Motor neuron (in vitro differentiated cells): ENCODE results near the gene SBNO1. TPM values are rescaled to one million over a fixed set of nuclear protein-coding genes. Genes with fewer than 3 reads are reported as not detected.

Source experiments
- ATAC-seq, 8 experiments: fragments of 200-7000 bp; cut with Tn5 transposase; replicated peaks in 6 of 8; 2 replicates each; pipeline ENCODE4 v1.8.0; 2021; ENCODE audit warnings: mild to moderate bottlenecking in 8 of 8, moderate library complexity in 8 of 8
- H3K27ac ChIP-seq, 2 donors: fragments of 250-450 bp; sonication (Bioruptor Pico); 2 replicates each; pipeline ENCODE4 v1.9.0; 2021; ENCODE audit warnings: antibody characterized with exemption in 2 of 2, mild to moderate bottlenecking in 2 of 2, moderate library complexity in 1 of 2
- H3K4me1 ChIP-seq, 2 donors: fragments of 250-450 bp; sonication (Bioruptor Pico); replicated peaks in 1 of 2; 2 replicates each; pipeline ENCODE4 v1.6.1; 2021; ENCODE audit warnings: antibody characterized with exemption in 2 of 2, mild to moderate bottlenecking in 2 of 2, moderate library complexity in 1 of 2
- H3K4me3 ChIP-seq, 5 donors: fragments of 250-450 bp; sonication (Bioruptor Pico); 2 replicates each; pipeline ENCODE4 v1.9.0; 2021; ENCODE audit warnings: antibody characterized with exemption in 5 of 5, mild to moderate bottlenecking in 5 of 5, moderate library complexity in 4 of 5
- WGBS, 10 experiments: fragments of 450-650 bp; shearing (Covaris generic); methylation state at CpG; one replicate each; pipeline ENCODE4 v1.0.0; 2022; 5-methylcytosine and 5-hydroxymethylcytosine counted together
- in situ Hi-C, 9 experiments: fragments of 400-800 bp; cut with MboI; loops; one replicate each; pipeline ENCODE4 v1.15.0; 2021; ENCODE audit warnings: low sequenced_read_pairs in 9 of 9, low pct_unique_long_range_greater_than_20kb in 2 of 9; ENCODE audit not compliant: unreplicated experiment in 9 of 9
- total RNA-seq, 8 experiments: library from RNA; unstranded; fragments of 300-600 nt; gene quantifications; 2 replicates each; pipeline versions ENCODE4 v1.2.3 to v1.2.4, GENCODE V29; 2022

Gene SBNO1
- total RNA-seq, 8 experiments from 2014 or later = 24.8 to 45.4 (median 31.3) TPM

DNA sequence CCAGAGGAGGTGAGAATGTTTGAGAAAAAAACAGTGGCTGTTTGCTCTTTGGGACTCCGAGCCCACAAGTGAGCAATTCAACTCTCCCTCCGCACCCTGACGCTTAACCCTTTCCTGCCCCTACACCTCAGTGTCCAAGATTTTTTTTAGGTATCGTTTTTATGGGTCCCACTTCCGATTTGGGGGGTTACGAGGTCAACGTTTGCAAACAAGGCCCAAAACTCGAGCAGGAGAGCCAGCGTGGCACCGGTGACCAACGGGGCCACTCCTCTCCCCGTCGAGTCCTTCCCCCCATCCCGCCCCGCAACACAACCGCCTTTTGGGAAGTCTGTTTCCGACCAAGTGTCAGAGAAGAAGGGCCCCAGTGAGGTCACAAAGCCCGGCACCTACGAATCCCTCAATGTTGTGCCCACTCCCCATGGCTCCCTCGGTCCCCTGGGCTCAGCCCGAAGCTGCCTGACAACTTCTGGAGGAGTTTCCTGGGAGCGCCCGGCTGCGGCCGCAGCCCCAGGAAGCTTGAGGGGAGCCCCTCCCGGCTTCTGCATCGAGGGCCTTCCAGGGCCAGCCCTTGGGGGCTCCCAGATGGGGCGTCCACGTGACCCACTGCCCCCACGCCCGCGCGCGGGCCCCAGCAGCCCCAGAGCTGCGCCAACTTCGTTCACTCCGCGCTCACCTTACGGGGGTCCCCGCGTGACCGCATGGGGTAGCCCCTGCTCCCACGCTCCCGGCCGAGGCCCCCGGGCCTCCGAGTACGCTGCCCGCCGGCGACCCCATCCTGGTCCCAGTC lies 94.2 kb downstream of the SBNO1 start:
- peak in 7 of 8 experiments; percentile 0 to 7 (median 4) for ATAC-seq
- in situ Hi-C loops = no loop called here
- Histone ChIP-seq H3K4me3 (peak overlapping the region; percentile 82 to 98 (median 97)), H3K27ac (peak overlapping the region; percentile 91 to 92), H3K4me1 (peaks cover 23 to 24% of the 10 kb centered on the region in 2 donors)
- 0 to 20% (median 7%) methylated on average over 1 to 5 of the region's 51 CpGs; no CpG with 5 or more reads in 7 of the 10 experiments for WGBS, 10 experiments

DNA sequence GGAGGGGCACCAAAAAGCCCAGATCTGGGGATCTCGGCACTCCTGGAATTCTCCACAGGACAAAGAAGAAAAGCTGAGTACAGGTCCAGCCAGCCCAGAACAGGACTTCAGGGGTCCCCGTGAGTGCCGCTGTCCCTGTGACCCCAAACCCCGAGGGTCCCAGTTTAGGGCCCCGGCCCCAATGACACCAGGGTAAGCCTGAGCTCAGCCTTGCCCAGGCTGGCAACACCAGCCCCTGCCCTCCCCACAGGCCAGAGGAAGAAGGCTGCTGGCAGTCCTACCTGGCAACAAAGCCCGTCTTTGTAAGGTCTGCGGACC lies 94.8 kb downstream of the SBNO1 start:
- peak in 2 of 8 experiments; percentile 0 to 3 for ATAC-seq
- H3K4me3 ChIP-seq = peak overlapping the region; percentile 82 to 98 (median 97)
- peaks cover 23 to 24% of the 10 kb centered on the region in 2 donors for H3K4me1 ChIP-seq
- in situ Hi-C loops = no loop called here
- WGBS, 10 experiments = 0% methylated on average over 2 of the region's 7 CpGs; no CpG with 5 or more reads in 8 of the 10 experiments
- peak overlapping the region; percentile 91 to 92 for H3K27ac ChIP-seq

DNA sequence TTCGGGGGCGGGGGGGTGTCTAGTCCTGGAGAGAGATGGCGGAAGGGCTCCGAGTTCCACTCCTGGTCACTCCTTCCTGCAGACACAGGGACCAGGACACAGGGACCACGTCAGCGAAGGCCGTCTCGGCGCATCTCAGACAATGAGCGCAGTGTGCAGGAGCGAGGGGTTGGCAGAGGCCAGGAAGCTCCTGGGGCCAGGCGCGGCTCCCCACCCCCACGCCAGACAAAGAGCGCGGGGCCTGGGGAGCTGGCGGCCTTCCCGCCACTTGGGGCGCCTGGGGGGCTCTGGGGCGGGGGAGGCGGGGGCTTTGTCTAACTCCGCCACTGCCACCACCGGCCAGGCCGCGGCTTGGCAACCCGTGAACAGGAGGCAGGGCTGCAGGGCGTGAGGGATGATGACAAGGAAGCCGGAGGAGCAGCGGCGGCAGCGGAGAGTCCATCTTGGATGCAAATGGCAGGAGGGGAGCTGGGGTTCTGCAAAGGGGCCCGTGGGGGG lies 95.2 kb downstream of the SBNO1 start:
- WGBS, 10 experiments = 0 to 40% methylated on average over 2 of the region's 32 CpGs; no CpG with 5 or more reads in 8 of the 10 experiments
- Histone ChIP-seq H3K4me1 (peaks cover 23 to 24% of the 10 kb centered on the region in 2 donors), H3K4me3 (peak overlapping the region; percentile 82 to 98 (median 97)), H3K27ac (peak overlapping the region; percentile 91 to 92)
- ATAC-seq = peak; percentile 18 to 85 (median 80)
- in situ Hi-C loops = no loop called here

DNA sequence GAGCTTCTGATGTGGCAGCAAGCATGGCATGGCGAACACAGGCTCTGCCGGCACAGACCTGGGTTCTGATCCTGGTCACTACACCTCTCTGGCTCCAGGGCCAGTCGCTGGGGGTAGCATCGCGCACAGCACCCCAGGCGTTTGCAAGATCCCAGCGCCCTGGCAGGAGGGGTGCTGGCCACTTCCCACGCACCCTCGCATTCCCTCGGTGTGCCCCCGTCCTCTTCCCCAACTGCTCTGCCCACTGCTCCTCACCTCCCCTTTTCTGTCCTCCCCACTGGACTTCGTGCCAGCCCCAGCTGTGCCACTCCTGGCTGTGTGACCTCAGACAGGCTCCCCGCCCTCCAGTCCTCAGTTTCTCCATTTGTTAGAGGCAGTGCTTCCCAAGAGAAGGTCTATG lies 95.8 kb downstream of the SBNO1 start:
- 80 to 100% methylated on average over 1 of the region's 13 CpGs; no CpG with 5 or more reads in 8 of the 10 experiments for WGBS, 10 experiments
- peaks cover 23 to 24% of the 10 kb centered on the region in 2 donors for H3K4me1 ChIP-seq
- peak overlapping the region; percentile 91 to 92 for H3K27ac ChIP-seq
- H3K4me3 ChIP-seq = no peak overlapping the region
- in situ Hi-C loops = no loop called here
- ATAC-seq = no peak

DNA sequence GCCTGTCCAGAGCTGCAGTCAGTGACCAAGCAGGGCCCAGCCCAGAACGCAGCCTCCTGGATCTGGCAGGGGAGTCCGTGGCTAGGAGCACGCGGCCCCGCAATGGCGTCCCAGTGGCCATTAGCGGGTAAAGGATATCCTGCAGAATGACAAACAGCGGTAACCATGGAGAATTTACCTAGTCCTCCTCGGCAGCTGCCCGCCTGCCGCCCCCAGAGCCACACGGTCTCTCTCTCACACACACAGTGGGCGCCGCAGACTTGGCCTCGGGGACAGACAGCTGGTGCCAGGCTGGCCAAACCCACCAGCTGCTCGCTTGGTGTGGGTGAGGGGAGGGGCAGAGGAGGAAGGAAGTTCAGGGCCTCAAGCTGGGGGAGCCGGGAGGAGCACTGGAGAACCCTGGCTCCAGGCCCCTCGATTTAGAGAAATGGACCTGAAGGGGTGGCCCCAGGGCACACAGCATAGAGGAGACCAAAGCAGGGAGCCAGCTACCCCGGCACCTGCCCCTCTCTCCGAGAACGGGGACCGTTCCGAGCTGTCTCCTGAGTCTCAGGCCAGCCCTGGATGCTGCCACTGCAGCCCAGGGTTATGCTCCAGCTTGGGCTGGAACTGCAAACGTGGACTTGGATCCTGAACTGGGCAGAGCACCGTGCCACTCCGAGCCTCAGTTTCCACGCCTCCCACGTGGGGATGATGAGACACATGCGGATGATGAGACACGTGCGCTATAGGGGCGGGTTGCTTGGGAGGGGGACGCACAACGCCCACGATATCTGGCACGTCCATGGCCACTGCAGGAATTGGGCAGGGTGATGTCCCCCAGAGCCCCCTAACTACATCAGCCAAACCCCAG lies 96.4 kb downstream of the SBNO1 start:
- peak in 3 of 8 experiments; percentile 1 to 37 (median 7) for ATAC-seq
- no peak overlapping the region for H3K4me3 ChIP-seq
- H3K4me1 ChIP-seq = peaks cover 21% of the 10 kb centered on the region in 2 donors
- peak overlapping the region; percentile 91 to 92 for H3K27ac ChIP-seq
- WGBS, 10 experiments = 46 to 100% (median 93%) methylated on average over 1 to 12 of the region's 36 CpGs; no CpG with 5 or more reads in 4 of the 10 experiments
- in situ Hi-C loops = no loop called here

DNA sequence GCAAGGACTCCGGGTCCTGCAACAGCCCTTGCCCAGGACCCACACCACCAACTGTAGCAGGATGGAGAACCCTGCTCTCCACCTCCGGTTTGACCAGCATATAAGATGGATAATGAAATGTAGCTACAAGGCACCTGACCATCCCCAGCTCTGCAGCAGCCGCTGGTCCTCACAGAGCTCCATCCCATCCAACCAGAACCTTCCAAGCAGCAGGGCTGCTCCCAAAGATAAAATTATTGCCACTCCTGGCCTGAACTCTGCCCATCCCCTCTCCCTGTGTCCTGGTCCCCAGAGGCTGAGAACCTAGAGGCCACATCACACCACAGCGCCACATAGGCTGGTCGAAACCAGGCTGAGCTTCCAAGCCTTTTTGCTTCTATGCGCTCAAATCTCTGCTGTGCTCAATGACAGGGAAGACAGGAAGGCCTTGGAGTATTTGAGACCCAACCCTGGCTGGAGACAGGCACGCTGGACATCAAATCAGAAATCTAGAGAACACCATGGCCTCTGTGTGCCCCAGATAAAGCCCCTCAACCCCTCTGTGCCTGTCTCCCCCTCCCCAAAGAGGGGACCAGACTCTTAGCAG lies 97.2 kb downstream of the SBNO1 start:
- Histone ChIP-seq H3K4me3 (no peak overlapping the region), H3K27ac (peak overlapping the region; percentile 91 to 92), H3K4me1 (peaks cover 14 to 16% of the 10 kb centered on the region in 2 donors)
- WGBS, 10 experiments = 88 to 100% (median 96%) methylated on average over 1 to 5 of the region's 7 CpGs; no CpG with 5 or more reads in 5 of the 10 experiments
- ATAC-seq = peak in 3 of 8 experiments; percentile 0 to 14 (median 6)
- in situ Hi-C loops = no loop called here

DNA sequence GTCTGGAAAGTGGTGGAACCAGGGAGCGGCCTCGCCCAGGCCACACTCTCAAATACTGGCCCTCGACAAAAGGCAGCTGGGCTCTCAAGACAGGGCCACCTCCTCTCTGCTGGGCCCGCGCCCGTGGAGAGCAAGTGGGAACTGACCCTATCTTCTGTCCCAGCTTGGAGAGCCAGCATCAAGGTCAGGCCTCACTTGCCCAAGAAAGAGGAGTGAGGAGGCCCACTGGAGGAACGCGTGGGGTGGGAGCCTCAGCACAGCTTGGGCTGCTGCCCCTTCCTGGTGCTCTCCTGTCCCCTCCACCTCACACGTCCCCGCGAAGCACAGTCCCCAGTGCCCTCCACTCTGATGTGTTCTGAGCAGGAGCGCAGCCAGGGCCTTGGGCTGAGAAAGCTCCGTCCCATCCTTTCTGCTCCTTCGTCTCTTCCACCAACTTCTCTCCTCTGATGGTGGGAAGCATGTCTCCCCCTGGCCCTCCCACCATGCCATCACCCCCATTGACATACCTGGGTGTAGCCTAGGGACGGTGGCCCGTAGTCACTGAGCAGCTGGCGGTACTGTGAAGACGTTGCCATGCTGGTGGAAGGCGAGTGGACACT lies 97.9 kb downstream of the SBNO1 start:
- ATAC-seq = no peak
- Histone ChIP-seq H3K27ac (no peak overlapping the region), H3K4me3 (no peak overlapping the region), H3K4me1 (peaks cover 12 to 17% of the 10 kb centered on the region in 2 donors)
- 87 to 90% methylated on average over 2 to 4 of the region's 19 CpGs; no CpG with 5 or more reads in 8 of the 10 experiments for WGBS, 10 experiments
- in situ Hi-C loops = no loop called here

DNA sequence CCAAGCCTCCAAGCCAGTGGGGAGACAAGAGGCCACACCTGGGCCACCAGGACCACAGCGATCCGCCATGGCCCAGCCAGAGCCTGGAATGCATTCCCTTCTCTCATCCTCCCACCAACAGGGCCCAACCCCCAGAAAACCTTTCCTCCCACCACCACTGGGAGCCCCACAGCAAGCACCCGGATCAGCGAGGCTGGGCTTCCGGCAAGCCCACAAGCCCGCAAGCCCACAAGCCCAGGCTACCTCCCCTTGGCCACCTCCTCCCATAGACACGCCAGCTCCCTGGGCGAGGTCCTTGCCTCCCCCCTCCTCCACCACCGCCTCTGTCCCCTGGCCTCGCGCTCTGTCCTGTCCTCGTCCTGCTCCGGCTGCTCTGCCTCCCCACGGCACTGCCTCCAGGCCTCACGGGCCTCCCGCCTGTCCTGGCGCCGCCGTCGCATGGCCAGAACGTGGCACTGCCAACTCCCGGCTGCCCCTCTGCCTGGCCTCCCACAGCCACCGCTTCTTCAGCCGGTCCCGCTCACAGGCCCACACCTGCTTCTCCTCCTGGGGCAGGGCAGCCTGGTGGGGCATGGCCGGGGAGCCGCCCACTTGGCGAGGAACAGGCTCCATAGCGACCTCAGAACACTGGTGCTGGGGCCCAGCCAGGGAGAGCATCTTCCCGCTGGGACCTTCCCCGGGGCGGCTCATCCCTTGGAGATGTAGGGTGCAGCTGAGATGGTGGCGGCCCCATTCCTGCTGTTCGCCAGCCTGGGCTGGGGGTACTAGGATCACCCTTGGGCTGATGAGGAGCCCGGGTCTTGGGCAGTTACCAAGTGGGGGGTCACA lies 98.6 kb downstream of the SBNO1 start:
- no peak for ATAC-seq
- H3K4me3 ChIP-seq = no peak overlapping the region
- 75 to 100% (median 100%) methylated on average over 1 to 4 of the region's 35 CpGs; no CpG with 5 or more reads in 5 of the 10 experiments for WGBS, 10 experiments
- no peak overlapping the region for H3K27ac ChIP-seq
- in situ Hi-C loops = no loop called here
- peaks cover 12 to 17% of the 10 kb centered on the region in 2 donors for H3K4me1 ChIP-seq

DNA sequence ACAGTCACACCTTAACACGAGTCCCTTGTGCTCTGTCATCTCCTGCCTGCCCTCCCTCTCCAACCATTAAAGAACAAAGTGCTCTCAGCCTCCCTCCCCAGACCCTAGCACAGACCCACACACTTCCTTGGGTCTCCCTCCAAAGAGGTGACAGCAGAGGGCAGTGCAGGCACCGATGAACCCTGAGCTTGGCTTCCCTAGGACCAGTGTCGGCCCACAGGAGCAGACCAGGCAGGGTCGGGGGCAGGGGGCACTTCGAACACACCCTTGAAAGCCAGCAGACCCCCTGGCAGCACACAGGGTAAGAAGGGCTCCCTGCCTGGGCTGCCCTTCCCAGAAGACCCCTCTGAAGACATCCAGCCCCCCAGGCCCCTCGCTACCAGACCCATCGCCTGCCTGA lies 100.0 kb downstream of the SBNO1 start:
- in situ Hi-C loops = no loop called here
- peaks cover 11 to 12% of the 10 kb centered on the region in 2 donors for H3K4me1 ChIP-seq
- ATAC-seq = no peak
- WGBS, 10 experiments = 14 to 80% (median 65%) methylated on average over 1 to 2 of the region's 7 CpGs; no CpG with 5 or more reads in 6 of the 10 experiments
- no peak overlapping the region for H3K27ac ChIP-seq
- no peak overlapping the region for H3K4me3 ChIP-seq

DNA sequence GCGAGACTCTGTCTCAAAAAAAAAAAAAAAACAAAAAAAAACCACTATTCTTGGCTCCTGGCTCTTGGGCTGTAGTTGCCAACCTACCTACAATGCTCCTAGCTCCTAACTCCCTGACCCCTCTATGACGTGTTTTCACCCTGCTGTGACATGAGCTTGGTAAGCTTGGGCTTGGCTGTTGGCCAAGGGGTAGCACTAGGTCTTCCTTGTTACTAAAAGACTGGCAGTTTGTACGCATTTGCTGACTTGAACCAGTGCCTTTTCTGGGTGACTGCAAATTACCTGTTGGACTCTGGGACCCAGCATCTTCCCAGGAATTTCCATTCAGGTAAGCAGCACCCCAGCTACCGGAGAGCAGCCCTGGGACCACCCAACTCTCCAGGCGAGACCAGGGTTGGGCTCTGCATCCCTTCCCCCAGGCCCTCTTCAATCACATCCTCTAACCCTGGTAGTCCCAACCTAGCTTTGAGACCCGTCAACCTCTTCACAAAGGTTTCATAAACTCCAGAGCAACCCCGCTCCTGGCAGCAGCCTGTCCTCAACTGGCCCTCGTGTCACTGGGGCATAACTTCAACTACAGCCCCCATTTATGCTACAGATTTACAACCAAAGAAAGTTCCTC lies 101.3 kb downstream of the SBNO1 start:
- Histone ChIP-seq H3K4me1 (peaks cover 4 to 5% of the 10 kb centered on the region in 2 donors), H3K27ac (no peak overlapping the region), H3K4me3 (no peak overlapping the region)
- in situ Hi-C loops = no loop called here
- 92 to 100% (median 100%) methylated on average over 1 to 4 of the region's 8 CpGs; no CpG with 5 or more reads in 3 of the 10 experiments for WGBS, 10 experiments
- no peak for ATAC-seq

DNA sequence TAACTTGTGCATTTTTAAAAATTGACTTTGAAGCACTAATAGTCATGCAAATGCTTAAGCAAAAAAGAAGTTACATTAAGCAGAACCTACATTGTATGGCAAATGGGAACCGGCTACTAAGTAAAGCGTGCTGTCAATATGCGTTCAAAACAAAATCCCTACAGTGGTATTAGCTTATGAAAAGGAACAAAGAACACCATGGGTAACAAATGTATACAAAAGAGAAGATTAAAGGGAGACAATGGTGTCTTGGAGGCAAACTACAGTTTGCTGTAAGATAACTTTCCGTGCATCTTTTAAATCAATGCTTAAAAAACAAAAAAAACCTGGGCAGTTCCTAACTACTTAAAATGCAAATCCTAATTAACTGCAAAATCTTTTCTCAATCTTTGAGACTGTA lies 103.5 kb downstream of the SBNO1 start:
- H3K27ac ChIP-seq = no peak overlapping the region
- H3K4me1 ChIP-seq = peaks cover 0 to 4% of the 10 kb centered on the region in 2 donors
- ATAC-seq = no peak
- H3K4me3 ChIP-seq = no peak overlapping the region
- 0 to 88% (median 78%) methylated on average over 1 to 4 of the region's 4 CpGs for WGBS, 10 experiments
- in situ Hi-C loops = no loop called here
